GM19324 (cell line): ENCODE measurements around the gene INPP4B.

ENCODE experiments used
- ATAC-seq: cut with Tn5 transposase; IDR thresholded peaks from one replicate; pipeline ENCODE4 v1.9.1; 2021; ENCODE audit warnings: mild to moderate bottlenecking, moderate library complexity; ENCODE audit not compliant: unreplicated experiment, low FRiP score

The INPP4B gene

GRCh38 chr4:142396279-142396678 lies 449.8 kb downstream of the INPP4B start:
- no peak for ATAC-seq

DNA sequence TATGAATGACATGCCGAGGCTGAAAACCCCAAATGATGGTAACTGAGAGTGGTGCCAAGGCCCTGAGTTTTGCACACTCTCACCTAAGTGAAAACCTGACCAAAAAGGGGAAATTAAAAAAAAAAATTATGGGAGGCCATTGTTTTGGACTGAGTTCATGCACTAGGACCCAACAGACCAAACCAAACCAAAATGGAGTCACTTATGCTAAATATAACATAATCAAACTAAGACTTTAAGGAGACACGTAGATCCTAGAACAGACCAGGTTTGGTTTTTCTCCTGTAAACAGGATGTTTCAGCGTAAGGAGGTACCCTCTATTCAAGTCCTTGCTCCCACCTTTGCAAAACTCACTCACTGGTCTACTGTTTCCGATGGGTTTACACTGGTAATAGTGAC lies 453.0 kb downstream of the INPP4B start:
- ATAC-seq, result no peak

GRCh38 chr4:142386856-142387255 lies 459.2 kb downstream of the INPP4B start:
- no peak for ATAC-seq

- ATAC-seq, result no peak
These were observed 459.7 kb downstream of the INPP4B start for GRCh38 chr4:142386449-142386848.

GRCh38 chr4:142383800-142384470 lies 462.2 kb downstream of the INPP4B start:
- ATAC-seq, result no peak

GRCh38 chr4:142383354-142383753 lies 462.7 kb downstream of the INPP4B start:
- ATAC-seq, result no peak

- ATAC-seq, result no peak
These were observed 466.0 kb downstream of the INPP4B start for GRCh38 chr4:142380052-142380602.

GRCh38 chr4:142379277-142380051 lies 466.6 kb downstream of the INPP4B start:
- no peak for ATAC-seq

DNA sequence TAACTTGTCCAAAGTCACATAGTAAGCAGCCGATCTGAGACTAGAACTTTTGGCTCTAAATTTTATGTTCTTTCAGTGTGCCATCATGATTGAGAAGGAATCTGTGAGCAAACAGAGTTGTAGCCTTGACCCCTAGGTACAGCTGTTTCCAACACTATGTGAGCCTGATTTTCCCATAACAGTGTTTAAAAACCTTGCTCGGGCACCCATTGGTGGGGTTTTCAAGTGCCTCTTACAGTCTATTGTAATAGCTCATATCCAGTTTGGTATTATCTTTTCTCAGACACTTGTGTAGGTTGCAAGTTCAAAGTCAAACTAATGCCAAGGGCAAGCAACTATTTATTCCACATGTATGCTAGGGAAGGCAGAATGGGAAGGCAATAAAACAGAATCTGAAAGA lies 467.9 kb downstream of the INPP4B start:
- no peak for ATAC-seq

- ATAC-seq, result no peak
These were observed 468.6 kb downstream of the INPP4B start for GRCh38 chr4:142377342-142378091.

GRCh38 chr4:142376204-142376603 lies 469.9 kb downstream of the INPP4B start:
- ATAC-seq, result no peak

- no peak for ATAC-seq
These were observed 472.5 kb downstream of the INPP4B start for GRCh38 chr4:142373610-142374009.

- ATAC-seq, result no peak
These were observed 473.4 kb downstream of the INPP4B start for GRCh38 chr4:142372530-142373260.

GRCh38 chr4:142369141-142369540 lies 477.0 kb downstream of the INPP4B start:
- ATAC-seq, result no peak

DNA sequence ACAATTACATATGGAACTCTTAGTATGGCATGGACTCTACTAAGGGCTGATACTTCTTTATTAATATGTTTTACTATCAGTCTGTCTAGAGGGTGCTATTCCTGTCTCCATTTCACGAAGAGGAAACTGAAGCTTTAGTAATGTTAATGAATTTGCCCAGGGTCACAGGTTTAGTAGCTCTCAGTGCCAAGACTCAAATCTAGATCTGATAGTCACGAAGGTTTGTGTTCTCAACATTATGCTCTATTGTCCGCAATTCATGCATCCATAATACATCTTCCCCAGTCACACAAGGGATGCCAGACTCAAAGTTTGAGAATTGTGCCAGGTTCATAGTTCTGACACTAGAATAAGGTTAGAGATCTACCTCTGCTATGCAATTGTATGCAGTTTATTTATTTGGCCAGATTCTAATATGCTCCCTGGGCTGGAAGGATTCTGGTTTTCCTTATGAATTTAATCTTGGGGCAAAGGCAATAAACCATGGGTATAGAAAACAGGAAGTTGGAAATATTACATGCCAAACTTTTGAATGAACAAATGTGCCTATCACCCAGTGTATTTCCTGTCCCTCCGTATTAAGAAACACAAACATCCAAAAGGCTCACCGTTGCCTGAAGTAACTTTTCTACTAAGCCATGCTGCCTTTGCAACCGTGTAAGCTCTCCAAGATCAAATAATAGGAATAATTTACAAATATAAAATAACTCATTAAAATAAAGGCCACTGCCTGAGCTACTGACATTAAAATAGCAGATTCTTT lies 478.5 kb downstream of the INPP4B start:
- no peak for ATAC-seq

GRCh38 chr4:142366769-142367181 lies 479.3 kb downstream of the INPP4B start:
- no peak for ATAC-seq

GRCh38 chr4:142365391-142365790 lies 480.7 kb downstream of the INPP4B start:
- ATAC-seq, result no peak

DNA sequence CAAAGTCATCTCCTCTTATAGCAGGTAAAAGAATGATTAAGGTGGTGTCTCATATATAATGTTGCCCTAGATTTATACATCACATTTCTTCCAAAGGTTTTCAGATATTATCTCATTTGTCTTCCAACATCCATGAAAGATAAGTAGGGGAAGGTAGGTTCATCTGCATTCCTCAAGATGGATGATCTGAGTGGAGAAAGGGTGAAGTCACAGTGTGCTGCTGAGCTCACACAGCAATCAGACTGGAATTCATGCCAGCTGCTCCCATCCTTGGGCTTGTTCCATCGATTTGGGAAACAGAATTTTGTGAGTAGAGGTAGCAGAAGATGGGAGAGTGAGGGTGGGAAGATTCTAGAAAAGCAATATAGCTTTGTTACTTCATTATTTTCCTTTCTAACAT lies 482.4 kb downstream of the INPP4B start:
- ATAC-seq, result no peak

GRCh38 chr4:142361981-142362380 lies 484.1 kb downstream of the INPP4B start:
- ATAC-seq, result no peak

GRCh38 chr4:142360657-142361056 lies 485.4 kb downstream of the INPP4B start:
- ATAC-seq, result no peak
